ENCODE data around the gene RPS27.

- TF ChIP-seq SPI1 (IDR thresholded peaks at IDR 0.05; ENCODE audit: low read depth, low read length) (no peak), POLR2AphosphoS5 (IDR thresholded peaks at IDR 0.05; ENCODE audit: low read depth, low read length) (no peak), PAX5 (IDR thresholded peaks at IDR 0.05; ENCODE audit: insufficient read depth, low read length, severe bottlenecking) (no peak), POLR2A (IDR thresholded peaks at IDR 0.05; ENCODE audit: low read depth, low read length) (no peak)
Observed at GRCh38 chr1:153976819-153977249, 13.7 kb upstream of the RPS27 start.
